ENCODE results near the gene MARCHF4. TPM values are rescaled to one million over a fixed set of nuclear protein-coding genes. Genes with fewer than 3 reads are reported as not detected.

Gene MARCHF4
- total and polyA plus RNA-seq, 2 experiments from 2014 or later, result 0.45 to 1.1 TPM

DNA sequence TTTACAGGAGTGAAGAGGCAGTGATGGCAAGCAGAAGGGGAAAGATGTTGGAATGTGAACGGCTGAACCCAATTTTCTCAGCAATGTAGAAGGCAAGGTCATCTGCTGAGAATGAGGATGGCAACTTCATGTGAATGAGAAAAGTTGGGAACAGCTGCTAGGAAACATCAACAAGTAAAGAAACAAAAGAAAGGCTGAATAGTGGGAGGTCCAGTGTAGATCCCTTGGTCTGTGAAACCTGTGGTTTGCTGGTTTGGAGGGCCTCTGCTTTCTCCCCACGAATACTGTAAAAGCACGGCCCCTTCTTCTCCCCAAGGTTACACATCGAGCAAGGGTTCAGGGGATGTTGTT is 27.4 kb downstream of the MARCHF4 start (continued):
- TF ChIP-seq, protein P1, sequence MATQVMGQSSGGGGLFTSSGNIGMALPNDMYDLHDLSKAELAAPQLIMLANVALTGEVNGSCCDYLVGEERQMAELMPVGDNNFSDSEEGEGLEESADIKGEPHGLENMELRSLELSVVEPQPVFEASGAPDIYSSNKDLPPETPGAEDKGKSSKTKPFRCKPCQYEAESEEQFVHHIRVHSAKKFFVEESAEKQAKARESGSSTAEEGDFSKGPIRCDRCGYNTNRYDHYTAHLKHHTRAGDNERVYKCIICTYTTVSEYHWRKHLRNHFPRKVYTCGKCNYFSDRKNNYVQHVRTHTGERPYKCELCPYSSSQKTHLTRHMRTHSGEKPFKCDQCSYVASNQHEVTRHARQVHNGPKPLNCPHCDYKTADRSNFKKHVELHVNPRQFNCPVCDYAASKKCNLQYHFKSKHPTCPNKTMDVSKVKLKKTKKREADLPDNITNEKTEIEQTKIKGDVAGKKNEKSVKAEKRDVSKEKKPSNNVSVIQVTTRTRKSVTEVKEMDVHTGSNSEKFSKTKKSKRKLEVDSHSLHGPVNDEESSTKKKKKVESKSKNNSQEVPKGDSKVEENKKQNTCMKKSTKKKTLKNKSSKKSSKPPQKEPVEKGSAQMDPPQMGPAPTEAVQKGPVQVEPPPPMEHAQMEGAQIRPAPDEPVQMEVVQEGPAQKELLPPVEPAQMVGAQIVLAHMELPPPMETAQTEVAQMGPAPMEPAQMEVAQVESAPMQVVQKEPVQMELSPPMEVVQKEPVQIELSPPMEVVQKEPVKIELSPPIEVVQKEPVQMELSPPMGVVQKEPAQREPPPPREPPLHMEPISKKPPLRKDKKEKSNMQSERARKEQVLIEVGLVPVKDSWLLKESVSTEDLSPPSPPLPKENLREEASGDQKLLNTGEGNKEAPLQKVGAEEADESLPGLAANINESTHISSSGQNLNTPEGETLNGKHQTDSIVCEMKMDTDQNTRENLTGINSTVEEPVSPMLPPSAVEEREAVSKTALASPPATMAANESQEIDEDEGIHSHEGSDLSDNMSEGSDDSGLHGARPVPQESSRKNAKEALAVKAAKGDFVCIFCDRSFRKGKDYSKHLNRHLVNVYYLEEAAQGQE (IDR thresholded peaks at IDR 0.05; ENCODE audit: unreplicated experiment), result no peak
- TF ChIP-seq ZNF331 (CRISPR knock-in tag; IDR thresholded peaks at IDR 0.05; ENCODE audit: low read depth) (no peak), EZH2 (IDR thresholded peaks at IDR 0.05; ENCODE audit: low read depth, unreplicated experiment) (no peak)

DNA sequence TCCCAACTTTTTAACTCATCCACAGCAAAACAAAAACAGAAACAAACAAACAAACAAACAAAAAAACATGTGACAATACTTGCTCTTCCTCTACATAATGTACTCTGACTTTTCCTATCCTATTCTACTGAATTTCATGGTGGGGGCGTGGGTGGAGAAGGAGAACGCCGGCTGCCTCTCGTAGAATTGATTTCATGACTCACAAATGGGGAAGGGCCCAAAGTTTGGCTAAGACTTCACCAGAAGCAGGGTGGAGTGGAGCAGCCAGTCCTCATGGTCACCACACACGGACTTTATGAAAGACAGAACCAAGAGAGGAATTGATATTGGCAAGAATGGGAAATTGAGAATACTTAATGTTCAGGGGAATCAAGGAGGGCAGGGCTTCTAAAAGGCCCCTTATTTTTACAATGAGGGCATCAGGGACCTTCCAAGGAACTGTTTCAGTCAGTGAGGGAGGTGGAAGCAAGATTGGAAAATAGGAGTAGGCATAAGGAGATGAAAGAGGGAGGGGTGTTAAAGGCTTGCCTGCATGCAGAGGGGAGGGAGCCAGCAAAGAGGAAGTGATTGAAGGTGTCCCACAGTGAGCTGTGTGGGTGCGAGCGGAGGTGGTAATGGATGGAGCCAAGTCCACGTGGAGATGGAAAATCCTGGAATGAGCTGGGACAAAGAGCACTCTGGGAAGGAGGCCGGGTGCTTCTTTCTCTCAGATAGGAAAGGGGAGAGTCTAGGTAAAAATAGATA is 27.9 kb downstream of the MARCHF4 start:
- peaks cover 55% of the 10 kb centered on the region for H3K4me1 ChIP-seq (ENCODE audit: insufficient read depth)
- ATAC-seq (no peak), DNase-seq (ENCODE audit: low spot score) (peak; percentile 23)
- H3K4me2 ChIP-seq, result peak overlapping the region; percentile 67; the same call in 1 of the 2 replicates
- H3K4me3 ChIP-seq, result 0 out of 2 replicates have a peak overlapping the region, but pooled peaks have one; percentile 28
- H3K27ac Mint-ChIP-seq, result no peak overlapping the region
- TF ChIP-seq, protein P2, sequence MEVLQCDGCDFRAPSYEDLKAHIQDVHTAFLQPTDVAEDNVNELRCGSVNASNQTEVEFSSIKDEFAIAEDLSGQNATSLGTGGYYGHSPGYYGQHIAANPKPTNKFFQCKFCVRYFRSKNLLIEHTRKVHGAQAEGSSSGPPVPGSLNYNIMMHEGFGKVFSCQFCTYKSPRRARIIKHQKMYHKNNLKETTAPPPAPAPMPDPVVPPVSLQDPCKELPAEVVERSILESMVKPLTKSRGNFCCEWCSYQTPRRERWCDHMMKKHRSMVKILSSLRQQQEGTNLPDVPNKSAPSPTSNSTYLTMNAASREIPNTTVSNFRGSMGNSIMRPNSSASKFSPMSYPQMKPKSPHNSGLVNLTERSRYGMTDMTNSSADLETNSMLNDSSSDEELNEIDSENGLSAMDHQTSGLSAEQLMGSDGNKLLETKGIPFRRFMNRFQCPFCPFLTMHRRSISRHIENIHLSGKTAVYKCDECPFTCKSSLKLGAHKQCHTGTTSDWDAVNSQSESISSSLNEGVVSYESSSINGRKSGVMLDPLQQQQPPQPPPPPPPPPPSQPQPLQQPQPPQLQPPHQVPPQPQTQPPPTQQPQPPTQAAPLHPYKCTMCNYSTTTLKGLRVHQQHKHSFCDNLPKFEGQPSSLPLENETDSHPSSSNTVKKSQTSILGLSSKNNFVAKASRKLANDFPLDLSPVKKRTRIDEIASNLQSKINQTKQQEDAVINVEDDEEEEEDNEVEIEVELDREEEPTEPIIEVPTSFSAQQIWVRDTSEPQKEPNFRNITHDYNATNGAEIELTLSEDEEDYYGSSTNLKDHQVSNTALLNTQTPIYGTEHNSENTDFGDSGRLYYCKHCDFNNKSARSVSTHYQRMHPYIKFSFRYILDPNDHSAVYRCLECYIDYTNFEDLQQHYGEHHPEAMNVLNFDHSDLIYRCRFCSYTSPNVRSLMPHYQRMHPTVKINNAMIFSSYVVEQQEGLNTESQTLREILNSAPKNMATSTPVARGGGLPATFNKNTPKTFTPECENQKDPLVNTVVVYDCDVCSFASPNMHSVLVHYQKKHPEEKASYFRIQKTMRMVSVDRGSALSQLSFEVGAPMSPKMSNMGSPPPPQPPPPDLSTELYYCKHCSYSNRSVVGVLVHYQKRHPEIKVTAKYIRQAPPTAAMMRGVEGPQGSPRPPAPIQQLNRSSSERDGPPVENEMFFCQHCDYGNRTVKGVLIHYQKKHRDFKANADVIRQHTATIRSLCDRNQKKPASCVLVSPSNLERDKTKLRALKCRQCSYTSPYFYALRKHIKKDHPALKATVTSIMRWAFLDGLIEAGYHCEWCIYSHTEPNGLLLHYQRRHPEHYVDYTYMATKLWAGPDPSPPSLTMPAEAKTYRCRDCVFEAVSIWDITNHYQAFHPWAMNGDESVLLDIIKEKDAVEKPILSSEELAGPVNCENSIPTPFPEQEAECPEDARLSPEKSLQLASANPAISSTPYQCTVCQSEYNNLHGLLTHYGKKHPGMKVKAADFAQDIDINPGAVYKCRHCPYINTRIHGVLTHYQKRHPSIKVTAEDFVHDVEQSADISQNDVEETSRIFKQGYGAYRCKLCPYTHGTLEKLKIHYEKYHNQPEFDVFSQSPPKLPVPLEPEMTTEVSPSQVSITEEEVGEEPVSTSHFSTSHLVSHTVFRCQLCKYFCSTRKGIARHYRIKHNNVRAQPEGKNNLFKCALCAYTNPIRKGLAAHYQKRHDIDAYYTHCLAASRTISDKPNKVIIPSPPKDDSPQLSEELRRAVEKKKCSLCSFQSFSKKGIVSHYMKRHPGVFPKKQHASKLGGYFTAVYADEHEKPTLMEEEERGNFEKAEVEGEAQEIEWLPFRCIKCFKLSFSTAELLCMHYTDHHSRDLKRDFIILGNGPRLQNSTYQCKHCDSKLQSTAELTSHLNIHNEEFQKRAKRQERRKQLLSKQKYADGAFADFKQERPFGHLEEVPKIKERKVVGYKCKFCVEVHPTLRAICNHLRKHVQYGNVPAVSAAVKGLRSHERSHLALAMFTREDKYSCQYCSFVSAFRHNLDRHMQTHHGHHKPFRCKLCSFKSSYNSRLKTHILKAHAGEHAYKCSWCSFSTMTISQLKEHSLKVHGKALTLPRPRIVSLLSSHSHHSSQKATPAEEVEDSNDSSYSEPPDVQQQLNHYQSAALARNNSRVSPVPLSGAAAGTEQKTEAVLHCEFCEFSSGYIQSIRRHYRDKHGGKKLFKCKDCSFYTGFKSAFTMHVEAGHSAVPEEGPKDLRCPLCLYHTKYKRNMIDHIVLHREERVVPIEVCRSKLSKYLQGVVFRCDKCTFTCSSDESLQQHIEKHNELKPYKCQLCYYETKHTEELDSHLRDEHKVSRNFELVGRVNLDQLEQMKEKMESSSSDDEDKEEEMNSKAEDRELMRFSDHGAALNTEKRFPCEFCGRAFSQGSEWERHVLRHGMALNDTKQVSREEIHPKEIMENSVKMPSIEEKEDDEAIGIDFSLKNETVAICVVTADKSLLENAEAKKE (CRISPR knock-in tag; IDR thresholded peaks at IDR 0.05), result no peak
- TF ChIP-seq STAT1 (IDR thresholded peaks at IDR 0.05; ENCODE audit: unreplicated experiment) (no peak), EZH2 (IDR thresholded peaks at IDR 0.05; ENCODE audit: low read depth, unreplicated experiment) (no peak), EZH2phosphoT487 (IDR thresholded peaks at IDR 0.05; ENCODE audit: unreplicated experiment) (no peak), NANOG (IDR thresholded peaks at IDR 0.05; ENCODE audit: borderline replicate concordance) (no peak)
- TF ChIP-seq, protein P3, sequence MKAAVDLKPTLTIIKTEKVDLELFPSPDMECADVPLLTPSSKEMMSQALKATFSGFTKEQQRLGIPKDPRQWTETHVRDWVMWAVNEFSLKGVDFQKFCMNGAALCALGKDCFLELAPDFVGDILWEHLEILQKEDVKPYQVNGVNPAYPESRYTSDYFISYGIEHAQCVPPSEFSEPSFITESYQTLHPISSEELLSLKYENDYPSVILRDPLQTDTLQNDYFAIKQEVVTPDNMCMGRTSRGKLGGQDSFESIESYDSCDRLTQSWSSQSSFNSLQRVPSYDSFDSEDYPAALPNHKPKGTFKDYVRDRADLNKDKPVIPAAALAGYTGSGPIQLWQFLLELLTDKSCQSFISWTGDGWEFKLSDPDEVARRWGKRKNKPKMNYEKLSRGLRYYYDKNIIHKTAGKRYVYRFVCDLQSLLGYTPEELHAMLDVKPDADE (IDR thresholded peaks at IDR 0.05), result no peak
- TF ChIP-seq, protein P4, sequence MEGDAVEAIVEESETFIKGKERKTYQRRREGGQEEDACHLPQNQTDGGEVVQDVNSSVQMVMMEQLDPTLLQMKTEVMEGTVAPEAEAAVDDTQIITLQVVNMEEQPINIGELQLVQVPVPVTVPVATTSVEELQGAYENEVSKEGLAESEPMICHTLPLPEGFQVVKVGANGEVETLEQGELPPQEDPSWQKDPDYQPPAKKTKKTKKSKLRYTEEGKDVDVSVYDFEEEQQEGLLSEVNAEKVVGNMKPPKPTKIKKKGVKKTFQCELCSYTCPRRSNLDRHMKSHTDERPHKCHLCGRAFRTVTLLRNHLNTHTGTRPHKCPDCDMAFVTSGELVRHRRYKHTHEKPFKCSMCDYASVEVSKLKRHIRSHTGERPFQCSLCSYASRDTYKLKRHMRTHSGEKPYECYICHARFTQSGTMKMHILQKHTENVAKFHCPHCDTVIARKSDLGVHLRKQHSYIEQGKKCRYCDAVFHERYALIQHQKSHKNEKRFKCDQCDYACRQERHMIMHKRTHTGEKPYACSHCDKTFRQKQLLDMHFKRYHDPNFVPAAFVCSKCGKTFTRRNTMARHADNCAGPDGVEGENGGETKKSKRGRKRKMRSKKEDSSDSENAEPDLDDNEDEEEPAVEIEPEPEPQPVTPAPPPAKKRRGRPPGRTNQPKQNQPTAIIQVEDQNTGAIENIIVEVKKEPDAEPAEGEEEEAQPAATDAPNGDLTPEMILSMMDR (conservative IDR thresholded peaks at IDR 0.05; ENCODE audit: low read depth in 2 of 2), result no peak
- no peaks in the 10 kb centered on the region for H3K36me3 Mint-ChIP-seq (ENCODE audit: low read depth)
- H3K4me3 Mint-ChIP-seq, result no peak overlapping the region; the same call in 2 of the 3 replicates
- H3K27me3 Mint-ChIP-seq (ENCODE audit: insufficient read depth, low read depth, poor library complexity), result peaks cover 8% of the 10 kb centered on the region
- H4K20me1 ChIP-seq (replicated peaks; ENCODE audit: insufficient read depth), result no peaks in the 10 kb centered on the region
- no peaks in the 10 kb centered on the region for H3K36me3 ChIP-seq (ENCODE audit: insufficient read depth)
- H3K9me2 ChIP-seq (ENCODE audit: insufficient read depth), result peaks cover 16% of the 10 kb centered on the region; the same call in 1 of the 2 replicates
- H3K9me3 Mint-ChIP-seq, result no peaks in the 10 kb centered on the region
- H3K4me1 Mint-ChIP-seq, result peaks cover 67% of the 10 kb centered on the region
- H3F3A ChIP-seq (replicated peaks; ENCODE audit: low read depth), result peaks cover 2% of the 10 kb centered on the region; the same call in 1 of the 2 replicates
- no peak overlapping the region for H3K27ac ChIP-seq (ENCODE audit: low read depth)
- no peaks in the 10 kb centered on the region for H3K27me3 ChIP-seq (ENCODE audit: insufficient read depth)
- no peaks in the 10 kb centered on the region for H3K79me2 ChIP-seq (replicated peaks; ENCODE audit: insufficient read depth)
- H2AFZ ChIP-seq, result peak overlapping the region; percentile 2
